Ramos (cell line): ENCODE results near the gene CILP2.

Source experiments
- in situ Hi-C: fragments of 300-500 bp; cut with MboI; formaldehyde crosslinking; loops from one replicate; pipeline ENCODE4 v1.14.3; 2022; ENCODE audit warnings: low sequenced_read_pairs; ENCODE audit not compliant: unreplicated experiment

The CILP2 gene

GRCh38 chr19:19504754-19505668, 33.1 kb upstream of the CILP2 start:
- in situ Hi-C loops, result no loop called here

DNA sequence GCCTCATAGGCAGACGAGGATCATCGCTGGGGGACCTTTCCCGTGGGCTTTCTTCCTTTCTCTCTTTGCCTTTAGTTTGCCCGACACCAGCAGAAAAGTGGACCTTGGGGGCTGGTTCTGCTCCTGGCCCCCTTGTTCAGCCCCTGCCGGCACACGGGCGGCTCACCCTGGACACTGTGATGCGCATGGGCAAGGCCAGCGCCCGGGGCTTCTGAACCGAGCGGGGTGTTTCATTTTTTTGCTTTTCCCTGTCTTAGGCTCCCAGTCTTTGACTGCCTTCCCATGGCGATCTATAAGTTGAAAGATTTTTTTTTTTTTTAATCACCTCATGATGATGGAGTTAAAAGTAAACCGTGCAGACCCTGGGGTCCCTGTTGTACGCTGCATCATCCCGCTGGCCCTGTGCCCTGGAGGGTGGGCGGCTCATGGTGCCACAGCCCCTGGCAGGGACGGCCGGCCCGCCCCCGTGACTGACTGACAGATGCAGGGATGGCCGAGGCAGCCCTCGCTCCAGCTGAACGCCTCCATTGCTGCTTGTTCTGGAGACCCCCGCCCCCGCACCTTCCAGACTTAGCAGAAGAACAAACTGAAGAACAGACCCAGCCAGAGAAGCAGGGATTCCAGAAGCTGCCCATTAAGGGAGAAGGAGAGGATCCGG, 32.3 kb upstream of the CILP2 start:
- in situ Hi-C loops, result no loop called here

GRCh38 chr19:19506592-19506991, 31.5 kb upstream of the CILP2 start:
- in situ Hi-C loops, result no loop called here

- in situ Hi-C loops, result no loop called here
These were observed 30.7 kb upstream of the CILP2 start for GRCh38 chr19:19507354-19507753.

DNA sequence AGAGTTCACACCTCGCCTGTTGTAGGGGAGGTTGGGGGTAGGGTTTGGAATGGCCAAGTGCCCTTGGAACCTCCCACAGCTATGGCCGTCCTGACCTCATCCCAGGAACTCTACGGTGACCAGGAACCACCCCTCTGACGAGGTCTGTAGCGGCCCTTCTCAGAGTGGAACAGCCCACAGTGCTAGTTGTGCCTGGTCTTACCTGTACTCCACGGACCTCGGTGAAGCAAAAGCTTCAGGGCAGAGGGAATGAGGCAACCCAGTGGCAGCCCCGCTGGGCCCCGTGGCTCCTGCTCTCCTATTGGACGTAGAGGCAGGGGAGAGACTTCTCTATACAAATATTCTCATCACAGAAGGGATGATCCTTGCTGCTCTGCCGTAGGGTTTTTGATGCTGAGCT, 29.8 kb upstream of the CILP2 start:
- in situ Hi-C loops, result no loop called here

GRCh38 chr19:19510432-19510831, 27.6 kb upstream of the CILP2 start:
- in situ Hi-C loops, result no loop called here

- in situ Hi-C loops, result no loop called here
These were observed 24.4 kb upstream of the CILP2 start for GRCh38 chr19:19513682-19514081.

DNA sequence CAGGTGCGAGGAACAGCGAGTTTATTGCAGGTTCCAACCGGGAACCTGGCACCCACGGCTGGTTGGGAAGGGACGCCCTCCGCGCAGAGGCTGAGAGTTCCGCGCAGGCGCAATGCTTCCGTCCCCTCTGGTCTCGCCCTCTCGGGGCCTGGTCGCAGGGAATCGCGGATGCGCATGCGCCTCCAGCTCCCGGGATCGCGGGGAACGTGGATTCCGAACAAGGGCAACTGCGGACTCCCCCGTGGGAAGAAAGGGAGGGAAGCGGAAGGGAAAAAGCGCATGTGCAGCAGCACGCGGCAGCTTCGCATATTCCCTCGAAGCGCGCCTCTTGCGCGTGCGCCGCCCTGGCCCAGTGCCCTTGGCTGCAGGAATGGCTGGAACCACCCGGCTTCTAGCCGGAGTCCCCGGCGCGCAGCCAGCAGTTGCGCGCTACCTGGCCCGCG, 23.8 kb upstream of the CILP2 start:
- in situ Hi-C loops, result no loop called here

DNA sequence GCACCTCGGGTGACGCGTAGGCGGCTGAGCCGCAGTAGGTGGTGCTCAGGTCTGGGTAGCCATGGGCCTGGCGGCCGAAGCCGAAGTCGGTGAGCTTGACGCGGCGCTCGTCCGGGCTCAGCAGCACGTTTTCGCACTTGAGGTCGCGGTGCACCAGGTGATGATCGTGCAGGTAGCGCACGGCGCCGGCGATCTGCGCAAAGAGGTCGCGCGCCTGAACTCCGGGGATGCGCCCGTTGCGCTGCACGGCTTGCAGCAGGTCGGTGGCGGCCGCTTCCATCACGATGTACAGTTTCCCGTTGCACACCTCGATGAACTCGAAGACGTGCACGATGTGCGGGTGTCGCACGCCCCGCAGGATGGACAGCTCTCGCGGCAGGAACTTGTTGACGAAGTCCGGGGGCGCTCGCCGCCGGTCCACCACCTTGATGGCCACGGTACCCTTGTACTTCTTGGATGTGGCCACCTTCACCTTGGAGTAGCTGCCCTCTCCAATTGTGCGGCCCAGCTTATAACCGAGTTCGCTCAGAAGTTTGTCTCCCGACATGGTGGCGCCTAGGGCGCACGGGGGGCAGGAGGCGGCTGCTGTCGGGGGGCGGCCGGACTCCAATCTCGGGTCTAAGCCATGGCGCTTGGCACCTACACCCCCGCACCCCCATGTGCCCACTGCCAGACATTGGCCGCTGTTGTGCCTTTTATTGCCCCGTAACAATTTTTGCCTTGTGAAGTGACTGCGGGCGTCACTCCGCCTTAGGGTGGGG, 23.0 kb upstream of the CILP2 start, which contains the start of gene TSSK6:
TSS of gene TSSK6 (minus strand) at position 668 of the 761 bp plus-strand sequence. CDS start at position 547, 121 bp downstream.
- in situ Hi-C loops, result no loop called here

DNA sequence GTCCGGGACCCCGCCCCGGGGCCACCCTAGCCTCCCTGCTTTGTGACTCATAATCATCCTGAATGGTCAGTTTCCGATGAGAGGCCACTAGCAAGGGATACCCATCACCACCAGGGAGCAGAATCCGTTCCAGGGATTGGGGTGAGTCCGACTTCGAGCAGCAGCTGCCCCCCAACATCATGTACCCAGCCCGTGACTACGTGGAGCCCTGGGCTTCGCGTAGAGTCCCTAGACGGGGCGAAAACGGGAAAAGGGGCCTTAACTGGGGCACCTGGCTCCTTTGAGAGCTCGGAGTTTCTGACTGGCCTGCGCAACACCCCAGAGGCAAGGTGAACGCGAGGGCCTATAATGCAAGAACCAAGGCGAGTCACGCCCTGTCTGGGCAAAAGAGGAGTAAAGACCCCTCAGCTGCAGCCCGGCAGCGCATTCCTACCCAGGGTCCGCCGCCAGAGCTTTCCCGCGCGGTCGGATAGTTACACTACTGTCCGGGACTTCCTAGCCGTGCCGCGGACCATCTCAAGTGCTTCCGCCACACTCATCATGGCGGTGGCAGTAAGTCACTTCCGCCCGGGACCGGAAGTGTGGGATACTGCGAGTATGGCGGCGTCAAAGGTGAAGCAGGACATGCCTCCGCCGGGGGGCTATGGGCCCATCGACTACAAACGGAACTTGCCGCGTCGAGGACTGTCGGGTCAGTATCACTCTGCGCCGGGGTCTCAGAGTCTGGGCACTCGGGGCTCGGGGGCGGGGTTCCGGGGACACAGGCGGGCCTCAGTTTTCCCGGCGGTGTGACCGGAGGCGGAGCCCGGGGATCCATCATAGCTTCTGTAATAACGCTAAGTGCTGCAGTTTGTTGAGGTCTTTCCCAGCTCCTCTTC, 22.2 kb upstream of the CILP2 start, which contains the start of gene NDUFA13:
TSS of gene NDUFA13 (plus strand) at position 584 of the 878 bp plus-strand sequence. CDS start at position 598, 14 bp downstream.
- in situ Hi-C loops, result no loop called here

DNA sequence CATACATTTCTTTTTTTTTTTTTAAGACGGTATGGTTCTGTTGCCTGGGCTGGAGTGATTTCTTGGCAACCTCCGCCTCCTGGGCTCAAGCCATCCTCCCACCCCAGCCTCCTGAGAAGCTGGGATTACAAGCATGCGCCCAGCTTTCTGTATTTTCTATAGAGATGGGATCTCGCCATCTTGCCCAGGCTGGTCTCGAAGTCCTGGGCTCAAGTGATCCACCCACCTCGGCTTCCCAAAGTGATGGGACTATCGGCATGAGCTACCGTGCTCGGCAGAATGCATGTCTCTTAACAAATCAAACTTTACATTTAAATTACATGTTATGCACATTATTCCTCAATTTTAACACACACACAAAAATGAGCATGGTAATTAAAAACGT, 20.8 kb upstream of the CILP2 start:
- in situ Hi-C loops, result no loop called here

DNA sequence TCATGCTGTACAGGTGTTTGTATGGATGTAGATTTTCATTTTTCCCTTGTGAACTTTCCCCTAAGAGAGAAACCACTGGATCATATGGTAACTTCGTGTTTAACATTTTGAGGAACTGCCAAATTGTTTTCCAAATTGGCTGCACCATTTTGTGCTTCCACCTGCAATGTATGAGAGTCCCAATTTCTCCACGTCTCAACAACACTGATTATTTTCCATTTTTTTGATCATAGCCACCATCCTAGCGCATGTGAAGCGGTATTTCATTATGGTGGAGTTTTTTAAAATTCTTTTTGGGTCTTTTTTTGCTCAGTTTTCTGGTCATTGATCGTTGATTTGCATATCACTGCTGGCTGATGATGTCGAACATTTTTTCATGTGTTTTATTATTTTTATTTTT, 17.1 kb upstream of the CILP2 start:
- in situ Hi-C loops, result no loop called here

DNA sequence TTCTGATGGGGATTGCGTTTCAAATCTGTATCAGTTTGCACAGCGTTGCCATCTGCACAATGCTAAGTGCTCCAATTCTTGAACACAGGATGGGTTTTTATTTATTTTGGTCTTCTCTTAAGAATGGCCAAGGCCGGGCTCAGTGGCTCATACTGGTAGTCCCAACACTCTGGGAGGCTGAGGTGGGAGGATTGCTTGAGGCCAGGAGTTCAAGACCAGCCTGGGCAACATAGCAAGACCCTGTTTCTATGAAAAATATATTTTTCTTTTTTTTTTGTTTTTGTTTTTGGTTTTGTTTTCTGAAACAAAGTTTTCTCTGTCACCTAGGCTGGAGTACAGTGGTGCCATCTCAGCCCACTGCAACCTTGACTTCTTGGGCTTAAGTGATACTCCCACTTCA, 14.9 kb upstream of the CILP2 start:
- in situ Hi-C loops, result no loop called here

- in situ Hi-C loops, result no loop called here
These were observed 14.0 kb upstream of the CILP2 start for GRCh38 chr19:19524053-19524452.

DNA sequence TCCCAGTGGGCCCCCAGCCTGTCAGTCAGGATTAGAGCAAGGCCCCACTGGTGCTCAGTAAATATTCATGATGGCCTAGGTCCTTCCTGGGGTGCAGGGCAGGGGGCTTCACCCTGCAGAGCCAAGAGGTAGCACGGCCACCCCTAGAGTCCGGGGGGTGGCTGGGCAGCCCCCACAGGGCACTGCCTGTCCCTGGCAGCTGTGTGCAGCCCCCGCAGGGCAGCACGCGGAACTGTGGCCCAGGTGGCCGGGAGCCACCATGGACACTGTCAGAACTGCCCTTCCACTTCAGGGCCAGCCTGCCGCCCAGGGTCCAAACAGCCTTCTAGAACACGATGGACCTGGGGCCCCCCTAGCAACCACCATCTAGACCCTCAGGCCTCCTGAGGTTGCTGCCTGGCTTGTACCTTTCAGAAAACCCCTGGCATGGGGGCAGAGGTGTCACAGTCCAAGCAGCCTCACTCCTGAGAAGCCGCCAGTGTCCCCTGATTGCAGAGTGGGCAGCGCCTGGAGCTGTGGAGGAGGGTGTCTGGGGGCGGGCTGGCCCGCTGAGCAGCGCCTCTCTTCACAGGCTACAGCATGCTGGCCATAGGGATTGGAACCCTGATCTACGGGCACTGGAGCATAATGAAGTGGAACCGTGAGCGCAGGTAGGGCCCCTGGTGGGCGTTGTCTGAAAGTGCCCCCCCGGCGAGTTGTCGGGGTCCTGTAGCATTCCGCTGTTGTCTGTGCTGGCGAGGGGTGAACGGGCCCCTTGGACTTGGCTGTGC, 12.3 kb upstream of the CILP2 start:
- in situ Hi-C loops, result loop anchor here (25.0 kb wide), 2 partner anchors 437 to 737 kb away; no protein-coding TSS in a partner anchor

DNA sequence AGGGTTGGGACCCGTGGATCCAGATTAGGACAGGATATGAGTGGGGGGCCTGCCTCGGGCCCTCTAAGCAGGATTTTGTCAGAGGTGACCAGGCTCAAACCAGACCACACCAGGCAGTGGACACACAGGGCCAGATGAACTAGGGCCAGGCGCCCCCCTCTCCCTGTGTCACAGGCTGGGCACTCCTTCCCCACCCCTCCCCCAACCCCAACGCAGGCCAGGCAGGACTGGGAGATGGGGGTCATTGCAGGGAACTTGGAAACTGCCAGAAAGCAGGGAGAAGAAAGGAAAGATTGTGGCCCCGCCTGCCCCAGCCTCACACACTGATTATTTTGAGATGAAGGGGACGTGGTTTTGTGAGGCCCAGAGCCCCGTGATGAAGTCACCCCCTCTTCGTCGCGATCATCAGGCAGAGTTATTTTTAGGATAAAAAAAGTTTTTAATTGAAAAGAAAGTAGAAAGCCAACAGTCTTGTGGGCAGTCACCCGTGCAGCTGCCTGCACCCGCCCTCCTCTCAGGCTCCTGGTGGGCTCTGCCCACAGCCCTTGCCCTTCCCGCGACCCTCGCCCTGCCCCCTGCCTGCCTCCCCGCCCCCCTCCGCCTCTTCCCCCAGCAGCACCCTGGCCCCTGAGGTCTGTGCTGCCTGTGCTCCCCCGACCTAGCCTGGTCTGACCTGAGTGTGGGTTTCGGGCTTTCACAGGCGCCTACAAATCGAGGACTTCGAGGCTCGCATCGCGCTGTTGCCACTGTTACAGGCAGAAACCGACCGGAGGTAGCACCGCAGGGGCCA, 11.3 kb upstream of the CILP2 start:
- in situ Hi-C loops, result loop anchor here (25.0 kb wide), 2 partner anchors 436 to 736 kb away; no protein-coding TSS in a partner anchor

- in situ Hi-C loops, result loop anchor here (25.0 kb wide), 2 partner anchors 435 to 735 kb away; no protein-coding TSS in a partner anchor
These were observed 10.8 kb upstream of the CILP2 start for GRCh38 chr19:19527371-19527656.
